GM10266 (cell line): ENCODE measurements around the gene OSM.
A peak's percentile ranks its signal among the peaks of the same experiment; 100 is the strongest.

Experiments used
- DNase-seq: peaks from one replicate; pipeline ENCODE4 v3.0.0; 2012; ENCODE audit errors: extremely low spot score
- TF ChIP-seq, protein P1 (sequence below): IDR thresholded peaks from 2 replicates; pipeline ENCODE4 v1.5.1; 2012; ENCODE audit warnings: mild to moderate bottlenecking, low read depth; ENCODE audit not compliant: control insufficient read depth, insufficient read depth; ENCODE audit errors: missing control alignments

The OSM gene

DNA sequence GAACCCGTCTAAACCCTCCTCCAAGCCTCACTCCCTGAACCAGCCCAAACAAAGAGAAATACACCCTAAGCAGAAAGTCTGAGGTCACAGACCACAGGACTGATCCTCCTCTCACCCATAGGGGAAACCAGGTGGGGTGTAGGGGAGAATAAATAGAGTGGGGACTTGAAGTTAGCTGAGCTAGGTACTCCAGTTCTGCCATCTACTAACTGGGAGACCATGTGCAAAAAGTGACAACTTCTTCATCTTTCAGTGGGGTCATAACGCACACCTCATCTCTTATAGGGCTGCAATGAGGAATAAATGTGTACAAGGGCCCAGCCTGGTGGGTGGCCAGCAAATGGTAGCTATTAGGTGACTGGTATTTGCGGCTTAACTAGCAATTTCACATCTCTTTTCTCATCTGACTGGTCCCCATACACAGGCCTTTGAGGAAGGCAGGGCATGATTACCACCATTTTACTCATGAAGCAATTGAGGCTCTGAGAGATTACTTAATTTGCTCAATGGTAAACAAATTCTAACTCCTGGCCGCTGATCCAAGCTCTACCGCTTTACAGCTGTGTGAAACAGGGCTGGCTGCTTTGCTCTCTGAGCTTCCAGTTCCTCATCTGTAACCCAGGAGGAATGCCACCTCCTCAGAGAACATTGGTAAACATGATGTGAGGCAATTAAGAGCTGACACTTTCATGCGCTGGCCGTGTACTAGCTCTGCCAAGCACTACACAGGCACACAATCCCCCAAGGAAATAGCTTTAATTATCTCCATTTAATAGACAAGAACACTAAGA, 43.5 kb upstream of the OSM start:
- TF ChIP-seq, protein P1, sequence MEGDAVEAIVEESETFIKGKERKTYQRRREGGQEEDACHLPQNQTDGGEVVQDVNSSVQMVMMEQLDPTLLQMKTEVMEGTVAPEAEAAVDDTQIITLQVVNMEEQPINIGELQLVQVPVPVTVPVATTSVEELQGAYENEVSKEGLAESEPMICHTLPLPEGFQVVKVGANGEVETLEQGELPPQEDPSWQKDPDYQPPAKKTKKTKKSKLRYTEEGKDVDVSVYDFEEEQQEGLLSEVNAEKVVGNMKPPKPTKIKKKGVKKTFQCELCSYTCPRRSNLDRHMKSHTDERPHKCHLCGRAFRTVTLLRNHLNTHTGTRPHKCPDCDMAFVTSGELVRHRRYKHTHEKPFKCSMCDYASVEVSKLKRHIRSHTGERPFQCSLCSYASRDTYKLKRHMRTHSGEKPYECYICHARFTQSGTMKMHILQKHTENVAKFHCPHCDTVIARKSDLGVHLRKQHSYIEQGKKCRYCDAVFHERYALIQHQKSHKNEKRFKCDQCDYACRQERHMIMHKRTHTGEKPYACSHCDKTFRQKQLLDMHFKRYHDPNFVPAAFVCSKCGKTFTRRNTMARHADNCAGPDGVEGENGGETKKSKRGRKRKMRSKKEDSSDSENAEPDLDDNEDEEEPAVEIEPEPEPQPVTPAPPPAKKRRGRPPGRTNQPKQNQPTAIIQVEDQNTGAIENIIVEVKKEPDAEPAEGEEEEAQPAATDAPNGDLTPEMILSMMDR = no peak
- peak; percentile 54 for DNase-seq

DNA sequence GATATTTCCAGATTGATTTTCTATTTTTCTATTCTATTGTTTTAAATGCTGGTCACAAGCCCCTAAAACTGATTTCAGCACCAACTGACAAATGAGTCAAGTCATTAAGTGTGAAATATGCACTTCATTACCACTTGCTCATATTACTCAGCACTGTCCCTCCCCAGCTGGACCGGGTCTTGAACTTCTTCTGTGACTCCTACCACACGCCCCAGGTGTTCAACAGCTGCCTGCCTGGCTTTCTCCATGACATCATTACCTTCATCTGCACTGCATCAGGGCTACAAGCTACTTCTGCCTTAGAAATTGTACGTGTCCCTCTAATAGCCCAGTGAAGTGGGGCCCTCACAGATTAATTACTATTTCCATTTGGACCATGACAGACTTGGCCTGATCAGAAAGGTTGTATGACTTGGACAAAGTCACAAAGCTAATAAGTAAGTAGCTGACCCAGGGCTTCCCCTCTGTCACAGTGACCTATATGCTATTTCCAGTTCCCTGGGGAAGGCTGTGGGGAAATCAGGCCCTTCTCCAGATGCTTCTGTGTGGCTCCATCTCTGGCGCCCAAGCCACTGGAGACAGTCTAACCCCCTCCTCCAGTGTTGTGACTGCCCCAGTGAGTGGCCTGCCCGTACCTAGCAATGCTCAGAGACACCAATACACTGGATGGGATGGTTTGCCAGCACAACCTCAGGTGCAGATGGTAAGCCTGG, 42.0 kb upstream of the OSM start:
- peak; percentile 60 for DNase-seq

DNA sequence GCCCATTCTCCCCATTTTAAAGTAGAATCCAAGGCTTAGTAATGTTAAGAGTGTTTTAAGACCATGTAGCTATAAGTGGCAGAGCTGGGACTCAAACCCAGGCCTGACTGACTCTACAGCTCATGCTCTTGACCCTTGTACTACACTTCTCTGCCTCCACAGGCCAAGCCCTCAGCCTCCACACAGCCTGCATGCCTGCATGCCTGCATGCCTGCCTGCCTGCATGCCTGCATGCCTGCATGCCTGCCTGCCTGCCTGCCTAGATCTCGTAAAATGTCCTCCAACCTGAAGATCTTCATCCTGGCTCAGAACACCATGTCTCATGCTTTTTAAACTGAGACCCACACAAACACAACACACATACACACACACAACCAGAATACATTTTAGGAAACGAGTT, 41.4 kb upstream of the OSM start:
- TF ChIP-seq, protein P1 = no peak
- no peak for DNase-seq

More for the DNA sequence above, 42.0 kb upstream of the OSM start:
- TF ChIP-seq, protein P1 = no peak

DNA sequence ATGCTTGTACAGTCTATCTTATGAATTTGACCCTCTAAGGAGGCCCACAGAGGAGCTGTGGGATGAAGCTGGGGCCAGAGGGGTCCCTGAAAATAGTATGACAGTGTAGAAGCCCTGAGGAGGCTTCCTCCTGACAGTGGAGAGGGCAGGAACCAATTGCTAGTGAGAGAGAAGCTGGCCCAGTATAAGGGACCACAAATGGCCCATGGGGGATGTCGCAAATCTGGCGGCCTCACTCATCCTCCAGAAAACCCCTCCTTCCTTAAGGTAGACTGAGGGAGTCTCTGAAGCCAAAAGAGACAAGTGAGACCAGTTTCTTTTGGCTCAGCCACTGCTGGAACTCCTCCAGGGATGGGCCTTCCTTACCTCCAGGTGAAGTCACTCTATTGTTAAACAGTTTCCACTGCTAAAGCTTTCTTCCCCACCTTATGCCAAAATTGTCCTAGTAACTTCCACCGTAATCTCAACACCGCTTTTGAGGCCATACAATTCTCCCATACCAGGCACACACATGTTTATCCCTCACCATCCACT, 40.5 kb upstream of the OSM start:
- no peak for DNase-seq
- TF ChIP-seq, protein P1 = no peak

DNA sequence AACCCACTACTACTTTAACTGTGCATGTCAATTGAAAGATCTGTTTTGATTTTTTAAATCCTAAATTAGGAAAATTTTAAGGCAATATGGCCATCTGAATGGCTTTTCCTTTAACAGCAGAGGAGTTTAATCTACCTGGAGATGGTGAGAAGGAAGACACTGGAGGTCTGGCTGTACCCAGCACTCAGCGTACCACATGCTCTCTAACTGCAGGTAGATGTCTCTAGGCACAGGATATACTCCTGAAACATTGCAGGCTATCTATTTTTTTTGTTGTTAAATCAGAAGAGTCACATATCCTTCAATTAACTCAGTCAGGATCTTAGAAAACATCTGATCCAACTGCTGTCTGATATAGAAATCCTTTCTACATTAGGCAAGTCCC, 40.0 kb upstream of the OSM start:
- DNase-seq = no peak
- TF ChIP-seq, protein P1 = no peak

DNA sequence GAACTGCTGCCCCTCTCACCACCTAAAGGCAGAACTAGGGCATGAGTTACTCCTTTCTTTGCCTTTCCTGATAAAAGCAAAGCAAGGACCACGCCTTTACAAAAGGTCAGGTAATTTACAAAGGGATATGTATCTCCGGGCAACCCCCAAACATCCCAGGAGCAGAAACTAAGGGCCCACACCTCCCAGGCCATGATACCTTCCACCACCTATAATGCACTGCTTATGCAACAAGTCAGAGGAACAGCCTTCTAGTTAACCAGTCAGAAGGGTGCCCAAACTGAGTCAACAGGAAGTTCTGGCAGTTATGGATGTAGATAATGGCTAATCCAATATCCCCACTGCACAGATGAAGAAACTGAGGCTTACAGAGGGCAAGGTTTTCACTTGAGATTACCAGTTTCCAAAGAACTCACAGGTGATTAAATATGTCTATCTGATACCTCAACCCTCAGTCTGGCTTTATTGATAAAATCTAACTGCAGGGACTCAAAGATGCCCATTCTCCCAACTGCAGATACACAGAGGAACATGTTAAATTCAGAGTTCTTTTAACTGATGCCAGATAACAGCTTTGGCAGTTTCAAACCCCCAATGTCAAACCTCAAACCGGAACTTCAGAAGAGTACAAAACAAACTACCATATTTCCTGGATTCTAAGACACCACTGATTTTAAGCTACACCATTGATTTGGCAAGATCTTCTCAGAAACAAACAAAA, 39.4 kb upstream of the OSM start:
- no peak for DNase-seq
- TF ChIP-seq, protein P1 = no peak
